OCI-LY7 (cell line): ENCODE results near the gene MAPK8IP3. TPM values are rescaled to one million over a fixed set of nuclear protein-coding genes. Genes with fewer than 3 reads are reported as not detected.
A peak's percentile ranks its signal among the peaks of the same experiment; 100 is the strongest.

ENCODE experiments used
- BruUV-seq: library from RNA; stranded (reverse); fragments of 400-500 nt; replicated peaks from 2 replicates; lab custom pipeline; 2021; lab: Mats Ljungman, UMichigan
- CTCF ChIA-PET: fragments of 300-600 bp; sonication (Branson Sonifier 250); formaldehyde crosslinking; loops from one replicate; lab custom pipeline; 2022; ENCODE audit warnings: antibody characterized with exemption; ENCODE audit not compliant: unreplicated experiment; lab: Charles Lee
- POLR2A ChIA-PET: fragments of 300-600 bp; sonication (Branson Sonifier 250); formaldehyde crosslinking; loops from one replicate; lab custom pipeline; 2022; ENCODE audit warnings: antibody characterized with exemption; lab: Charles Lee
- DNase-seq: peaks from one replicate; pipeline ENCODE4 v3.0.0-alpha.2; 2015; ENCODE audit warnings: low spot score
- H2AFZ ChIP-seq: fragments of 200-600 bp; sonication (generic), shearing (Covaris generic); 2 replicates; pipeline ENCODE4 v1.6.1; 2014; ENCODE audit warnings: mild to moderate bottlenecking, antibody characterized with exemption, low read length, moderate library complexity
- H3K27ac ChIP-seq: fragments of 200-600 bp; sonication (generic); 2 replicates; pipeline ENCODE4 v1.5.1; 2014; ENCODE audit warnings: mixed run types, low read depth, mild to moderate bottlenecking, moderate library complexity, low read length, inconsistent platforms; ENCODE audit not compliant: poor library complexity, severe bottlenecking
- H3K36me3 ChIP-seq: fragments of 200-600 bp; sonication (generic); 2 replicates; pipeline ENCODE4 v1.6.1; 2014; ENCODE audit warnings: mild to moderate bottlenecking, antibody characterized with exemption, low read length, moderate library complexity, mixed read lengths; ENCODE audit not compliant: insufficient read depth
- H3K4me1 ChIP-seq: fragments of 200-600 bp; sonication (generic); 2 replicates; pipeline ENCODE4 v1.5.1; 2014; ENCODE audit warnings: mild to moderate bottlenecking, low read length; ENCODE audit not compliant: insufficient read depth, poor library complexity, severe bottlenecking
- H3K4me2 ChIP-seq: fragments of 200-600 bp; sonication (generic); 2 replicates; pipeline ENCODE4 v1.6.1; 2014; ENCODE audit warnings: mild to moderate bottlenecking, low read length
- H3K4me3 ChIP-seq: fragments of 200-600 bp; sonication (generic); 2 replicates; pipeline ENCODE4 v1.5.1; 2014; ENCODE audit warnings: mild to moderate bottlenecking, low read depth, low read length; ENCODE audit not compliant: poor library complexity, severe bottlenecking
- H3K79me2 ChIP-seq: fragments of 200-600 bp; sonication (generic); 2 replicates; pipeline ENCODE4 v1.6.1; 2016; ENCODE audit warnings: low read depth, mild to moderate bottlenecking, low read length, moderate library complexity, mixed read lengths; ENCODE audit not compliant: insufficient read depth
- H3K9me2 ChIP-seq: fragments of 200-600 bp; sonication (generic); 2 replicates; pipeline ENCODE4 v1.6.1; 2016; ENCODE audit warnings: mild to moderate bottlenecking, low read length, mixed read lengths; ENCODE audit not compliant: insufficient read depth
- H3K9me3 ChIP-seq: fragments of 200-600 bp; sonication (generic); 2 replicates; pipeline ENCODE4 v1.6.1; 2014; ENCODE audit warnings: mild to moderate bottlenecking, mixed run types, low read length, mixed read lengths
- H4K20me1 ChIP-seq: fragments of 200-600 bp; sonication (generic); 2 replicates; pipeline ENCODE4 v1.6.1; 2014; ENCODE audit warnings: mild to moderate bottlenecking, antibody characterized with exemption, low read length, moderate library complexity, mixed read lengths; ENCODE audit not compliant: insufficient read depth
- EZH2phosphoT487 ChIP-seq: fragments of 200-600 bp; sonication (generic); IDR thresholded peaks from 2 replicates; pipeline ENCODE4 v1.6.1; 2018; ENCODE audit warnings: low read depth, borderline replicate concordance, mild to moderate bottlenecking, mixed run types, antibody characterized with exemption, low read length, moderate library complexity, mixed read lengths
- intact Hi-C: fragments of 100-400 bp; cut with micrococcal nuclease; formaldehyde crosslinking; loops from one replicate; pipeline ENCODE4 v1.10.0; 2022; ENCODE audit not compliant: unreplicated experiment
- total RNA-seq, 2 experiments: library from RNA; depleted of rRNA in 1 of 2; stranded (reverse); fragments of >200 nt in 1 of 2; shearing (Covaris generic) in 1 of 2; gene quantifications; 2 replicates each; pipeline ENCODE4 v1.2.3, GENCODE V29; 2014 to 2022
- TF ChIP-seq, protein P1 (sequence below): fragments of 200-600 bp; sonication (generic); conservative IDR thresholded peaks from 2 replicates; pipeline ENCODE4 v1.5.1; 2014; ENCODE audit warnings: mild to moderate bottlenecking, antibody characterized with exemption, low read length, moderate library complexity, mixed read lengths

The MAPK8IP3 gene
- total RNA-seq, 2 experiments from 2014 or later, result 114 to 130 TPM

DNA sequence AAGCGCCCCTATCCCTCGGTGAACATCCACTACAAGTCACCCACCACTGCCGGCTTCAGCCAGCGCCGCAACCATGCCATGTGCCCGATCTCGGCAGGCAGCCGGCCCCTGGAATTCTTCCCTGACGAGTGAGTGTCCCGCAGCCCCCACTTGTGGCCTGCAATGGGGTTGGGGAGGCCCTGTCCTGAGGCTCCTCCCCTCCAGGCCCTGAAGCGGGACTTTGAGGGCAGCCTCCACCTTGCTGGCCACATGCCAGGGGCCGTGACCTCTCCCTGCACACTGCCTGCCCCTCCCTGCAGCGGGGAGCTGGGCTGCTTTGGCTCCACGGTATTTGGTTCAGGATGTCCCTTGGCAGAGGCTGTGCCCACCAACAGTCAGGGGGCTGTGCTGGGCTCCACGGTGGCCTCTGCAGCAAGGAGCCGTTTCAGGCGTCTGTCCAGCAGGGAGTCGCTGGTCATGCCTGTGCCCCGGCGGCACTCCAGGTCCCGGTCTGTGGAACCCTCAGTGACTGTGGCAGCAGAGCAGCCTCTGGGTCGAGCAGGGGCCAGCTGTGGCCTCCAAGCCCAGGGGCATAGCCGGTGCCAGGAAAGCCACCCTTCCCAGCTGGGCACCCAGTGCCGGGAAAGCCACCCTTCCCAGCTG, 57.0 kb downstream of the MAPK8IP3 start:
- TF ChIP-seq EZH2phosphoT487, result no peak
- TF ChIP-seq, protein P1, sequence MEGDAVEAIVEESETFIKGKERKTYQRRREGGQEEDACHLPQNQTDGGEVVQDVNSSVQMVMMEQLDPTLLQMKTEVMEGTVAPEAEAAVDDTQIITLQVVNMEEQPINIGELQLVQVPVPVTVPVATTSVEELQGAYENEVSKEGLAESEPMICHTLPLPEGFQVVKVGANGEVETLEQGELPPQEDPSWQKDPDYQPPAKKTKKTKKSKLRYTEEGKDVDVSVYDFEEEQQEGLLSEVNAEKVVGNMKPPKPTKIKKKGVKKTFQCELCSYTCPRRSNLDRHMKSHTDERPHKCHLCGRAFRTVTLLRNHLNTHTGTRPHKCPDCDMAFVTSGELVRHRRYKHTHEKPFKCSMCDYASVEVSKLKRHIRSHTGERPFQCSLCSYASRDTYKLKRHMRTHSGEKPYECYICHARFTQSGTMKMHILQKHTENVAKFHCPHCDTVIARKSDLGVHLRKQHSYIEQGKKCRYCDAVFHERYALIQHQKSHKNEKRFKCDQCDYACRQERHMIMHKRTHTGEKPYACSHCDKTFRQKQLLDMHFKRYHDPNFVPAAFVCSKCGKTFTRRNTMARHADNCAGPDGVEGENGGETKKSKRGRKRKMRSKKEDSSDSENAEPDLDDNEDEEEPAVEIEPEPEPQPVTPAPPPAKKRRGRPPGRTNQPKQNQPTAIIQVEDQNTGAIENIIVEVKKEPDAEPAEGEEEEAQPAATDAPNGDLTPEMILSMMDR, result no peak
- Histone ChIP-seq H3K4me1 (no peaks in the 10 kb centered on the region), H3K4me2 (no peak overlapping the region), H2AFZ (no peak overlapping the region), H3K9me3 (no peaks in the 10 kb centered on the region), H3K27ac (no peak overlapping the region), H3K4me3 (no peak overlapping the region), H4K20me1 (no peaks in the 10 kb centered on the region), H3K79me2 (no peaks in the 10 kb centered on the region), H3K36me3 (peaks cover 44% of the 10 kb centered on the region), H3K9me2 (no peaks in the 10 kb centered on the region)
- intact Hi-C loops, result no loop called here
- ChIA-PET POLR2A (no interaction called here), CTCF (no interaction called here)
- no peak for DNase-seq
- BruUV-seq, result no TSS peak

DNA sequence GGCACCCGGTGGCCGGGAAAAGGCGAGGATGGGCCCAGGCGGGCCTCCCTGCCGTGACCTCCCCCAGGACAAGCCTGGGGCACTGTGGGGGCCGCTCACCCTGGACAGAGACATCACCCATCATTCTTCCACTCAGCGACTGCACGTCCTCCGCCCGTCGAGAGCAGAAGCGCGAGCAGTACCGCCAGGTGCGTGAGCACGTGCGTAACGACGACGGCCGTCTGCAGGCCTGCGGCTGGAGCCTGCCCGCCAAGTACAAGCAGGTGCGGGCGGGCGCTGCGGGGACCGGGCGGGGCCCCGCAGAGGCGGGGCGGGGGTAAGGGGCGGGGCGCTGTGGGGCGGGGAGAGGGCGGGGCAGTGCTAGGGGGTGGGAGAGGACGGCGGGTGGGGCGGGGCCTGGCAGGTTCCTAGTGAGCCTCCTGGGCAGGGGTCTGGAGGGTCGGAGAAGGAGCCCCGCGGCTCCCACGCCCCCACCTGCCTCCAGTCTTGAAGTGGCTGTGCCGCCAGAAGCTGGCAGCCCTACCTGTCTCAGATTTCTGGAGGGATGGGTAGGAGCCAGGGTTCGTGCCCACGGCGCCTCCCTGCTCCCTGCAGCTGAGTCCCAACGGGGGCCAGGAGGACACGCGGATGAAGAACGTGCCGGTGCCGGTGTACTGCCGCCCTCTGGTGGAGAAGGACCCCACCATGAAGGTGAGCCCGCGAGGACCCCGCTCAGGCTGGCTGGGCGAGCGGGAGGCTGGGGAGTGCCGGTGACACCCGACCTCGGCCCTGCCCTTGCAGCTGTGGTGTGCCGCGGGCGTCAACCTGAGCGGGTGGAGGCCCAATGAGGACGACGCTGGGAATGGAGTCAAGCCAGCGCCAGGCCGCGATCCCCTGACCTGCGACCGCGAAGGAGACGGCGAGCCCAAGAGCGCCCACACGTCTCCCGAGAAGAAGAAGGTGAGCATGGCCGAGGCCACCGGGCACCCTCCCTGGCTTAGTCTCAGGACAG, 57.8 kb downstream of the MAPK8IP3 start:
- H3K79me2 ChIP-seq, result no peaks in the 10 kb centered on the region
- no peaks in the 10 kb centered on the region for H3K9me2 ChIP-seq
- POLR2A ChIA-PET, result no interaction called here
- no peak for TF ChIP-seq EZH2phosphoT487
- TF ChIP-seq, protein P1, result peak; percentile 44
- CTCF ChIA-PET, result no interaction called here
- BruUV-seq, result no TSS peak
- intact Hi-C loops, result no loop called here
- peaks cover 52% of the 10 kb centered on the region for H3K36me3 ChIP-seq
- H2AFZ ChIP-seq, result no peak overlapping the region
- H3K4me3 ChIP-seq, result no peak overlapping the region
- H3K27ac ChIP-seq, result no peak overlapping the region
- H3K4me2 ChIP-seq, result no peak overlapping the region
- H3K9me3 ChIP-seq, result no peaks in the 10 kb centered on the region
- H4K20me1 ChIP-seq, result no peaks in the 10 kb centered on the region
- peak; percentile 23 for DNase-seq
- no peaks in the 10 kb centered on the region for H3K4me1 ChIP-seq
